RWPE1 (cell line): Measurements from ENCODE around the gene SLU7.

ENCODE experiments used
- CTCF ChIA-PET: fragments of 350-600 bp; sonication (Branson Sonifier 250); formaldehyde crosslinking; extraction: SDS; loops from one replicate; lab custom pipeline; 2021; lab: Yijun Ruan, JAX
- POLR2A ChIA-PET: fragments of 400-600 bp; formaldehyde crosslinking; extraction: SDS; loops from one replicate; lab custom pipeline; 2020; ENCODE audit warnings: antibody characterized with exemption; ENCODE audit not compliant: low non-redundant PET; lab: Yijun Ruan, JAX
- DNase-seq: peaks from one replicate; pipeline ENCODE4 v3.0.0; 2012; ENCODE audit warnings: low spot score
- H3K27ac ChIP-seq: fragments of 450-650 bp; 2 replicates; pipeline ENCODE4 v1.5.1; 2017
- CTCF ChIP-seq: fragments of 450-650 bp; conservative IDR thresholded peaks from 2 replicates; pipeline ENCODE4 v1.5.1; 2017; ENCODE audit warnings: low read depth, mild to moderate bottlenecking

The SLU7 gene

GRCh38 chr5:160464466-160464797 is 45.6 kb upstream of the SLU7 start:
- no peak for TF ChIP-seq CTCF
- H3K27ac ChIP-seq = no peak overlapping the region
- no peak for DNase-seq
- CTCF ChIA-PET = no interaction called here
- POLR2A ChIA-PET = no interaction called here

DNA sequence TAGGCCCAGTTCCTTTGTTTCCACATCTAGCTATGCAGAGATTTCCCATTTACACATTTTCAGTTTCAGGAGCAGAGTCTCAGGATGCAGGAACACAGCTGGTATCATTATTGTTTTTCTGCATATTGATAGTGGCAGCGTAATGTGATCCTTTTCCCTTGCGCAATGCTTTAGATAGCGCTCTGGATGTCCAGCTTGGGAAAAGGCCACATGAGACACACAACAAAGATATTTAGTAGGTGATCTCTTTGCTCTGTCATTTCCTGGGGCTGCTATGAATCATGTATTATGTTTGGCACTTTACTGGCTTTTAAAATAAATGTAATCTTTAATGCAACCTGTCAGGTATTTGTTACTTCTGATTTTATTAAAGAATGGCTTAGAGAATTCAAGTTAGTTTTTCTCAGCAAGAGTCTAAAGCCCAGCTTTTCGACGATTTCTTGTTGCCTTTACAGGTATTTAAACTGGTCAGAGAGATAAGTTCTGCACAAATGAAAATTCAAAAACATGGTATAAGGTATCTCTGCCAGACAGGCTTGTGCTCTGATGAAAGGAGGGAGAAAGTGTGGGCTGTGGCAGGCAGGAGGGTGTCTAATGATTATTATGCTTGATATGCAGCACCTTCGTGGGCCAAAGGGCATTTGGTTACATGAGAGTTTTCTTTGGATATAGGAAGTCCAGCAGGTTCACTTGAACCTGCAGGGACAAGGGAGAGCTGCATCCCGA is 45.0 kb upstream of the SLU7 start:
- no peak for TF ChIP-seq CTCF
- ChIA-PET CTCF (interaction anchor here (1.3 kb wide), 1 partner anchor 25 kb away, joined by 4 read pairs; no protein-coding TSS in a partner anchor), POLR2A (no interaction called here)
- peak; percentile 72 for DNase-seq
- H3K27ac ChIP-seq = no peak overlapping the region

DNA sequence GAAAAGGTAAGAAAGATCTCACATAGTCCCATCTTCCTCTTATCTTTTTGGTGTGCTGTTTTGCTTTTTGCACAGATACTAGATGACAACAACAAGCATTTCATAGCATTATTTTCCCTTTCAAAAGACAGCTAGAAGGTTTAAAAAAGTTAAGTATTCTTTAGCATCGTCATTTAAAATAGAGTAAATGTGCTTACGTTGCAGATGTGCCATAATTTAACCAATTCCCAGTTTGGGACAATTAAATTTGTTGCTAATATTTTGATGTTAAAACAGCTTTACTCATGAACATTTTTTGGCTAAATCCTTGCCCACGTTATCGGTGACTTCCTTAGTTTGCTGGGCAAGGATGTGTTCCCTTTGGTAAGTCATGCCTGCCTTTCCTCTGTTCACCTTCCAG is 44.3 kb upstream of the SLU7 start:
- no peak for DNase-seq
- CTCF ChIA-PET = interaction anchor here (1.3 kb wide), 1 partner anchor 25 kb away, joined by 4 read pairs; no protein-coding TSS in a partner anchor
- H3K27ac ChIP-seq = no peak overlapping the region
- TF ChIP-seq CTCF = no peak
- POLR2A ChIA-PET = no interaction called here

DNA sequence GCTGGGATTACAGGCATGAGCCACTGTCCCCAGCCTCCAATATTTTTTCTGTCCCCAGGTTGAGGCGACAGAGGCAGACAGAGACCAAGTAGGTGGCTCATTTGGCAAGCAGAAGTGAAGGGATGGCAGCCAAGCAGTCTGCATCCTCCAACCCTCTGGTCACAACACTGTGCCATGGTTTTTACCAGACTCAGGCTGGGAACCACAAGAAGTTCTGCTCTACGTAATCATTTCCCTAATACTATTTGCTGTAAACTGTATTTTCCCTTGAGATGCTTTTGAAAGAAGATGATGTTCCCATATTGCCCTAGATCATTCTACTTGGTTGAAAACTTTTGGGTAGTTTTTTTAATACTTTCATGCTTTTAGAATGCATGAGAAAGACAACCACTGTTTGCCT is 43.3 kb upstream of the SLU7 start:
- no peak for DNase-seq
- ChIA-PET CTCF (interaction anchor here (2.3 kb wide), 1 partner anchor 23 kb away, joined by 13 read pairs; no protein-coding TSS in a partner anchor), POLR2A (no interaction called here)
- TF ChIP-seq CTCF = no peak
- no peak overlapping the region for H3K27ac ChIP-seq

DNA sequence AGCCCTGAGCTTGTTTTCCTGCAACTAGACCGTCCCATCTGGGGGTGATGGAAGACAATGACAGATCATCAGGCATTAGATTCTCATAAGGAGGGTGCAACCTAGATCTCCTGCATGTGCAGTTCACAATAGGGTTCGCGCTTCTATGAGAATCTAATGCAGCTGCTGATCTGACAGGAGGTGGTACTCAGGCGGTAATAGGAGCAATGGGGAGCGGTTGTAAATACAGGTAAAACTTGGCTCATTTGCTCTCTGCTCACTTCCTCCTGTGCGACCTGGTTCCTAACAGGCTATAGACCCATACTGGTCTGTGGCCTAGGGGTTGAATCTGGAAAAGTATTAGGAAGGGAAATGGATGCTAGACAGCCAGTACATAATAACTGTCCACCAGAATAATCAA is 42.5 kb upstream of the SLU7 start:
- CTCF ChIA-PET = interaction anchor here (2.3 kb wide), 1 partner anchor 22 kb away, joined by 13 read pairs; no protein-coding TSS in a partner anchor
- no peak for DNase-seq
- POLR2A ChIA-PET = no interaction called here
- no peak for TF ChIP-seq CTCF
- H3K27ac ChIP-seq = no peak overlapping the region

GRCh38 chr5:160460377-160461049 is 41.6 kb upstream of the SLU7 start:
- TF ChIP-seq CTCF = no peak
- CTCF ChIA-PET = interaction anchor here (2.3 kb wide), 1 partner anchor 21 kb away, joined by 13 read pairs; no protein-coding TSS in a partner anchor
- POLR2A ChIA-PET = no interaction called here
- no peak for DNase-seq
- no peak overlapping the region for H3K27ac ChIP-seq
